HepG2 (cell line): ENCODE results near the gene CCS. TPM values are rescaled to one million over a fixed set of nuclear protein-coding genes. Genes with fewer than 3 reads are reported as not detected.

Source experiments
- ATAC-seq: fragments of 200-7000 bp; cut with Tn5 transposase; 3 replicates; pipeline ENCODE4 v1.9.1; 2020; ENCODE audit warnings: mild to moderate bottlenecking, moderate library complexity
- BruUV-seq: library from RNA; stranded (reverse); fragments of 400-500 nt; replicated peaks from 2 replicates; lab custom pipeline; 2021; lab: Mats Ljungman, UMichigan
- CTCF ChIA-PET: fragments of 300-600 bp; formaldehyde crosslinking; extraction: SDS; loops from one replicate; lab custom pipeline; 2021; ENCODE audit warnings: low total read pairs, inconsistent platforms, low intra/inter-chr PET ratio; lab: Yijun Ruan, JAX
- POLR2A ChIA-PET: fragments of 350-600 bp; sonication (Branson Sonifier 250); formaldehyde crosslinking; loops from one replicate; lab custom pipeline; 2020; ENCODE audit warnings: antibody characterized with exemption, inconsistent platforms; lab: Yijun Ruan, JAX
- DNase-seq: peaks from one replicate; pipeline ENCODE4 v3.0.0-alpha.2; 2015; ENCODE audit warnings: low spot score
- FAIRE-seq: peaks from 3 replicates; lab custom pipeline; 2011; peaks lifted over from hg19 to GRCh38; lab: Jason Lieb, UNC
- H2AFZ ChIP-seq: one replicate; pipeline ENCODE4 v1.6.1; 2011; ENCODE audit warnings: low read length, inconsistent platforms
- H3K27ac ChIP-seq: fragments of 300-600 bp; 3 replicates; pipeline ENCODE4 v1.8.0; 2011; ENCODE audit warnings: mixed run types, mild to moderate bottlenecking, mixed read lengths, low read length, inconsistent platforms; ENCODE audit not compliant: insufficient read depth; ENCODE audit errors: extremely low read length
- H3K27me3 ChIP-seq, 2 experiments: fragments of 200-600 bp in 1 of 2; 2 replicates in 1 of 2; 3 replicates in 1 of 2; pipeline versions ENCODE4 v1.6.0 to v1.8.0; 2011; ENCODE audit warnings: low read length in 2 of 2, mild to moderate bottlenecking in 2 of 2, moderate library complexity in 2 of 2, inconsistent platforms in 1 of 2; ENCODE audit not compliant: insufficient read depth in 2 of 2, control insufficient read depth in 1 of 2
- H3K36me3 ChIP-seq, 2 experiments: fragments of 200-600 bp in 1 of 2; replicated peaks in 1 of 2; 2 replicates in 1 of 2; 3 replicates in 1 of 2; pipeline versions ENCODE4 v1.5.1 to v1.8.0; 2011; ENCODE audit warnings: low read length in 2 of 2, inconsistent platforms in 1 of 2; ENCODE audit not compliant: insufficient read depth in 2 of 2, control insufficient read depth in 1 of 2
- H3K4me1 ChIP-seq: 2 replicates; pipeline ENCODE4 v1.5.1; 2012; ENCODE audit warnings: low read length, inconsistent platforms; ENCODE audit not compliant: insufficient read depth
- H3K4me2 ChIP-seq: 2 replicates; pipeline ENCODE4 v1.6.0; 2011; ENCODE audit warnings: low read depth, low read length, inconsistent platforms
- H3K4me3 ChIP-seq, 3 experiments: fragments of 200-600 bp in 1 of 3; sonication (generic), shearing (Covaris generic) in 1 of 3; replicated peaks in 1 of 3; 2 replicates each; pipeline ENCODE4 v1.5.1; 2011 to 2016; ENCODE audit warnings: low read length in 3 of 3, inconsistent platforms in 2 of 3, low read depth in 2 of 3, mild to moderate bottlenecking in 2 of 3, control low read depth in 1 of 3, mixed read lengths in 1 of 3; ENCODE audit not compliant: insufficient read depth in 1 of 3
- H3K79me2 ChIP-seq: one replicate; pipeline ENCODE4 v1.6.1; 2011; ENCODE audit warnings: low read length, inconsistent platforms; ENCODE audit not compliant: insufficient read depth
- H3K9ac ChIP-seq: 2 replicates; pipeline ENCODE4 v1.6.0; 2011; ENCODE audit warnings: mild to moderate bottlenecking, low read depth, low read length, inconsistent platforms; ENCODE audit not compliant: insufficient read depth
- H3K9me3 ChIP-seq: 2 replicates; pipeline ENCODE4 v1.5.1; 2012; ENCODE audit warnings: mild to moderate bottlenecking, low read length
- H4K20me1 ChIP-seq: 2 replicates; pipeline ENCODE4 v1.6.0; 2011; ENCODE audit warnings: inconsistent platforms, mild to moderate bottlenecking, low read length, moderate library complexity; ENCODE audit not compliant: insufficient read depth
- FOXO4 ChIP-seq: sonication (generic); formaldehyde crosslinking; conservative IDR thresholded peaks from 2 replicates; pipeline ENCODE4 v1.8.1; 2023; ENCODE audit warnings: missing genetic modification reagents
- KLF6 ChIP-seq: IDR thresholded peaks from 2 replicates; pipeline ENCODE4 v1.8.0; 2016; ENCODE audit warnings: missing biosample characterization, missing genetic modification reagents
- MBD4 ChIP-seq: IDR thresholded peaks from 2 replicates; pipeline ENCODE4 v1.6.1; 2012; ENCODE audit warnings: low read length, inconsistent platforms, borderline replicate concordance
- MED8 ChIP-seq: sonication (generic); formaldehyde crosslinking; IDR thresholded peaks from 2 replicates; pipeline ENCODE4 v1.8.1; 2023; ENCODE audit warnings: mild to moderate bottlenecking, missing genetic modification reagents; ENCODE audit not compliant: insufficient replicate concordance
- SNAPC2 ChIP-seq: sonication (generic); formaldehyde crosslinking; IDR thresholded peaks from 2 replicates; pipeline ENCODE4 v1.8.1; 2022; ENCODE audit warnings: mild to moderate bottlenecking, missing genetic modification reagents
- STAT6 ChIP-seq: sonication (generic); formaldehyde crosslinking; IDR thresholded peaks from 2 replicates; pipeline ENCODE4 v1.4.0; 2020; ENCODE audit warnings: missing genetic modification reagents, mild to moderate bottlenecking, borderline replicate concordance
- ZBTB20 ChIP-seq: sonication (generic); formaldehyde crosslinking; IDR thresholded peaks from 2 replicates; pipeline ENCODE4 v1.8.1; 2023; ENCODE audit warnings: missing genetic modification reagents, low read depth, mild to moderate bottlenecking, borderline replicate concordance
- ZNF18 ChIP-seq: sonication (generic); formaldehyde crosslinking; IDR thresholded peaks from 2 replicates; pipeline ENCODE4 v1.8.0; 2022; ENCODE audit warnings: mild to moderate bottlenecking, missing genetic modification reagents; ENCODE audit not compliant: insufficient replicate concordance
- ZNF331 ChIP-seq: sonication (generic); formaldehyde crosslinking; IDR thresholded peaks from 2 replicates; pipeline ENCODE4 v1.4.0; 2020; ENCODE audit warnings: missing genetic modification reagents
- ZNF766 ChIP-seq: sonication (generic); formaldehyde crosslinking; IDR thresholded peaks from 2 replicates; pipeline ENCODE4 v1.5.0; 2020; ENCODE audit warnings: missing genetic modification reagents, borderline replicate concordance
- ZSCAN5A ChIP-seq: sonication (generic); formaldehyde crosslinking; IDR thresholded peaks from 2 replicates; pipeline ENCODE4 v1.8.0; 2022; ENCODE audit warnings: mild to moderate bottlenecking, missing genetic modification reagents, borderline replicate concordance
- WGBS: methylation state at CpG from one replicate; pipeline ENCODE4 v1.1.6; 2017; ENCODE audit warnings: low lambda C conversion rate; 5-methylcytosine and 5-hydroxymethylcytosine counted together
- in situ Hi-C: cut with HindIII; loops from 2 replicates; pipeline ENCODE4 v1.10.0; 2017; ENCODE audit warnings: low pct_unique_long_range_greater_than_20kb; ENCODE audit not compliant: extremely low pct_ligation_motif_present
- intact Hi-C: fragments of 100-400 bp; cut with micrococcal nuclease; formaldehyde crosslinking; loops from one replicate; pipeline ENCODE4 v1.10.0; 2022; ENCODE audit not compliant: unreplicated experiment
- polyA plus RNA-seq, 8 experiments: library from polyadenylated mRNA; depleted of rRNA in 3 of 8; stranded (reverse) in 7 of 8; unstranded in 1 of 8; fragments of >200 nt; fragmentation: Illumina TruSeq in 4 of 8; extraction: Trizol in 4 of 8; gene quantifications; 2 replicates each; pipeline versions ENCODE4 v1.2.1 to v1.2.3, GENCODE V29; 2011 to 2016; ENCODE audit warnings: low read depth in 4 of 8, missing spikeins in 1 of 8, mixed read lengths in 1 of 8; ENCODE audit not compliant: insufficient read depth in 1 of 8
- total RNA-seq, 5 experiments: library from RNA; depleted of rRNA; stranded (reverse); fragments of >200 nt; fragmentation: Illumina TruSeq; extraction: Trizol; gene quantifications; 2 replicates each; pipeline ENCODE4 v1.2.3, GENCODE V29; 2016; ENCODE audit warnings: low read depth in 1 of 5

CCS gene
- total and polyA plus RNA-seq, 2 of the 13 experiments (the other 11 are each of a cell fraction or from before 2014, with no cell fraction given): 25.4 to 44.6 TPM

GRCh38 chr11:66637557-66638176 is 44.7 kb downstream of the CCS start:
- ChIA-PET CTCF (interaction anchor here (2.1 kb wide), 1 partner anchor 59 kb away, joined by 7 read pairs; no protein-coding TSS in a partner anchor), POLR2A (interaction anchor here (0.8 to 10.0 kb wide), 32 partner anchors 8 to 326 kb away, joined by 3 to 211 read pairs (median 6); partner anchors contain the start of genes ACTN3, BBS1, CCDC87 and CCS)
- 53% methylated on average over 9 of the region's 12 CpGs for WGBS
- peaks cover 43% of the 10 kb centered on the region for H4K20me1 ChIP-seq
- H3K9me3 ChIP-seq: no peaks in the 10 kb centered on the region
- no peak for DNase-seq
- peak overlapping the region; percentile 50 to 96 (median 54) for H3K4me3 ChIP-seq
- in situ Hi-C loops: no loop called here
- peaks cover 3 to 14% of the 10 kb centered on the region in 2 experiments; a peak in 3 of 5 replicates for H3K36me3 ChIP-seq
- H3K79me2 ChIP-seq: peaks cover 83% of the 10 kb centered on the region
- peak overlapping the region; percentile 88 for H3K4me2 ChIP-seq
- H2AFZ ChIP-seq: no peak overlapping the region
- BruUV-seq: TSS peak; percentile 96
- intact Hi-C loops: loop anchor here (2.0 kb wide), 1 partner anchor 45 kb away; the partner anchor contains the start of genes CCDC87 and CCS
- H3K4me1 ChIP-seq: peaks cover 55% of the 10 kb centered on the region
- TF ChIP-seq STAT6 (CRISPR knock-in tag): 0 out of 2 replicates have a peak, but pooled peaks have one; percentile 13
- 0 out of 2 replicates have a peak, but pooled peaks have one; percentile 8 for TF ChIP-seq ZNF766 (CRISPR knock-in tag)
- TF ChIP-seq FOXO4: no peak
- peak; percentile 25; the same call in 1 of the 2 replicates for TF ChIP-seq MBD4
- TF ChIP-seq SNAPC2 (CRISPR knock-in tag): peak; percentile 77; the same call in 1 of the 2 replicates
- TF ChIP-seq ZNF331: no peak
- 0 out of 2 replicates have a peak, but pooled peaks have one; percentile 16 for TF ChIP-seq KLF6
- 0 out of 2 replicates have a peak, but pooled peaks have one; percentile 19 for TF ChIP-seq ZSCAN5A (CRISPR knock-in tag)
- TF ChIP-seq MED8: no peak
- TF ChIP-seq ZBTB20 (CRISPR knock-in tag): 0 out of 2 replicates have a peak, but pooled peaks have one; percentile 29
- peak; percentile 68 for TF ChIP-seq ZNF18 (CRISPR knock-in tag)
- H3K9ac ChIP-seq: peak overlapping the region; percentile 73
- no peaks in the 10 kb centered on the region; a peak in 1 of 5 replicates for H3K27me3 ChIP-seq
- ATAC-seq: peak; percentile 44
- FAIRE-seq: no peak
- peak overlapping the region; percentile 95 for H3K27ac ChIP-seq
